K562 (cell line): ENCODE data around the gene SPPL3. TPM values are rescaled to one million over a fixed set of nuclear protein-coding genes. Genes with fewer than 3 reads are reported as not detected.

Experiments
- ATAC-seq: fragments of 200-7000 bp; cut with Tn5 transposase; 3 replicates; pipeline ENCODE4 v1.9.1; 2020; ENCODE audit warnings: moderate library complexity
- BruUV-seq: library from RNA; stranded (reverse); fragments of 400-500 nt; replicated peaks from 2 replicates; lab custom pipeline; 2021; lab: Mats Ljungman, UMichigan
- CTCF ChIA-PET: fragments of 300-600 bp; formaldehyde crosslinking; extraction: SDS; loops from one replicate; lab custom pipeline; 2021; ENCODE audit warnings: low intra/inter-chr PET ratio; lab: Yijun Ruan, JAX
- POLR2A ChIA-PET: fragments of 300-600, 350-650 bp; sonication (Branson Sonifier 250); formaldehyde crosslinking; extraction: SDS; loops from one replicate; lab custom pipeline; 2021; ENCODE audit warnings: antibody characterized with exemption, inconsistent platforms; lab: Yijun Ruan, JAX
- DNase-seq, 4 experiments: peaks; one replicate each; pipeline versions ENCODE4 v3.0.0 to v3.0.0-alpha.2; 2011 to 2018; ENCODE audit warnings: low spot score in 3 of 4, mixed read lengths in 3 of 4; ENCODE audit errors: extremely low read depth in 1 of 4
- FAIRE-seq: peaks from 2 replicates; lab custom pipeline; 2011; peaks lifted over from hg19 to GRCh38; lab: Jason Lieb, UNC
- H2AFZ ChIP-seq: 2 replicates; pipeline ENCODE4 v1.6.0; 2011; ENCODE audit warnings: low read depth, low read length, control low read depth, inconsistent platforms
- H3K27ac ChIP-seq: fragments of 200-600 bp; 3 replicates; pipeline ENCODE4 v1.8.0; 2011; ENCODE audit warnings: low read depth, mild to moderate bottlenecking, control low read depth, inconsistent platforms, low read length, moderate library complexity, mixed read lengths; ENCODE audit errors: extremely low read depth
- H3K27me3 ChIP-seq, 2 experiments: fragments of 300-600 bp in 1 of 2; 2 replicates in 1 of 2; 3 replicates in 1 of 2; pipeline versions ENCODE4 v1.6.0 to v1.8.0; 2011; ENCODE audit warnings: inconsistent platforms in 2 of 2, low read length in 2 of 2, mild to moderate bottlenecking in 1 of 2, mixed read lengths in 1 of 2, moderate library complexity in 1 of 2; ENCODE audit not compliant: control insufficient read depth in 2 of 2, insufficient read depth in 2 of 2
- H3K36me3 ChIP-seq: fragments of 300-600 bp; 3 replicates; pipeline ENCODE4 v1.8.0; 2011; ENCODE audit warnings: mild to moderate bottlenecking, low read length, inconsistent platforms; ENCODE audit not compliant: control insufficient read depth, insufficient read depth
- H3K4me1 ChIP-seq, 2 experiments: fragments of 200-600 bp in 1 of 2; replicated peaks in 1 of 2; 2 replicates in 1 of 2; 3 replicates in 1 of 2; pipeline versions ENCODE4 v1.5.1 to v1.8.0; 2011; ENCODE audit warnings: inconsistent platforms in 2 of 2, low read length in 2 of 2, mild to moderate bottlenecking in 1 of 2, mixed read lengths in 1 of 2, moderate library complexity in 1 of 2; ENCODE audit not compliant: control insufficient read depth in 2 of 2, insufficient read depth in 2 of 2
- H3K4me2 ChIP-seq: 2 replicates; pipeline ENCODE4 v1.6.1; 2011; ENCODE audit warnings: low read length, control low read depth, inconsistent platforms, mixed read lengths; ENCODE audit not compliant: insufficient read depth
- H3K4me3 ChIP-seq: fragments of 200-600 bp; sonication (generic), shearing (Covaris generic); 2 replicates; pipeline ENCODE4 v1.5.1; 2016; ENCODE audit warnings: control low read depth, inconsistent platforms
- H3K79me2 ChIP-seq: fragments of 200-600 bp; 3 replicates; pipeline ENCODE4 v1.8.0; 2011; ENCODE audit warnings: low read length, inconsistent platforms; ENCODE audit not compliant: control insufficient read depth, insufficient read depth
- H3K9ac ChIP-seq, 2 experiments: 2 replicates each; pipeline versions ENCODE4 v1.6.0 to v1.6.1; 2011; ENCODE audit warnings: low read depth in 2 of 2, low read length in 2 of 2, control low read depth in 1 of 2, inconsistent platforms in 1 of 2, mild to moderate bottlenecking in 1 of 2, mixed read lengths in 1 of 2; ENCODE audit not compliant: insufficient read depth in 1 of 2
- H3K9me1 ChIP-seq: one replicate; pipeline ENCODE4 v1.6.0; 2011; ENCODE audit warnings: inconsistent platforms, mild to moderate bottlenecking, low read length, moderate library complexity; ENCODE audit not compliant: control insufficient read depth, insufficient read depth
- H3K9me3 ChIP-seq: replicated peaks from 2 replicates; pipeline ENCODE4 v1.5.1; 2011; ENCODE audit warnings: low read depth, low read length, inconsistent platforms; ENCODE audit not compliant: control insufficient read depth, insufficient read depth
- H4K20me1 ChIP-seq: replicated peaks from 2 replicates; pipeline ENCODE4 v1.6.1; 2011; ENCODE audit warnings: low read length, inconsistent platforms, mixed read lengths; ENCODE audit not compliant: control insufficient read depth, insufficient read depth
- BRF2 ChIP-seq: IDR thresholded peaks from 3 replicates; pipeline ENCODE4 v1.6.1; 2011; ENCODE audit warnings: borderline replicate concordance, mild to moderate bottlenecking; ENCODE audit not compliant: insufficient read length, insufficient read depth
- FOXK1 ChIP-seq: sonication (generic); formaldehyde crosslinking; IDR thresholded peaks from 2 replicates; pipeline ENCODE4 v1.8.0; 2022; ENCODE audit warnings: missing genetic modification reagents, mild to moderate bottlenecking, borderline replicate concordance
- RUNX1 ChIP-seq: sonication (generic); IDR thresholded peaks from 2 replicates; pipeline ENCODE4 v1.6.1; 2016; ENCODE audit warnings: antibody characterized with exemption, low read depth
- SMARCB1 ChIP-seq: IDR thresholded peaks from 2 replicates; pipeline ENCODE4 v1.6.1; 2011; ENCODE audit warnings: improper control_type of control experiment, low read depth; ENCODE audit not compliant: insufficient read length
- SNRNP70 ChIP-seq: fragments of 200-400 bp; formaldehyde crosslinking; optimal IDR thresholded peaks from 2 replicates; pipeline ENCODE3; 2017; ENCODE audit warnings: low read depth, low read length
- SP2 ChIP-seq: IDR thresholded peaks from 2 replicates; pipeline ENCODE4 v1.6.1; 2011; ENCODE audit warnings: mild to moderate bottlenecking, low read depth, low read length, moderate library complexity; ENCODE audit not compliant: poor library complexity, severe bottlenecking; ENCODE audit errors: extremely low read depth
- SREBF1 ChIP-seq: fragments of 150-350 bp; IDR thresholded peaks from 2 replicates; pipeline ENCODE4 v1.6.1; 2014; ENCODE audit warnings: antibody characterized with exemption, low read depth, low read length, borderline replicate concordance
- TFE3 ChIP-seq: fragments of 450-650 bp; formaldehyde crosslinking; IDR thresholded peaks from 2 replicates; pipeline ENCODE4 v1.4.0; 2020; ENCODE audit warnings: mild to moderate bottlenecking, mixed read lengths
- ZNF785 ChIP-seq: fragments of 250-450 bp; sonication (Bioruptor Pico); IDR thresholded peaks from 2 replicates; pipeline ENCODE4 v1.4.0; 2020; ENCODE audit warnings: mild to moderate bottlenecking
- whole genome bisulfite sequencing: fragments of 100-300 bp; shearing (Covaris generic); methylation state at CpG from one replicate; pipeline ENCODE4 v1.1.6; 2016; ENCODE audit warnings: low coverage, mixed read lengths; ENCODE audit not compliant: insufficient coverage; ENCODE audit errors: missing lambda C conversion rate; 5-methylcytosine and 5-hydroxymethylcytosine counted together
- in situ Hi-C: fragments of 300-500 bp; cut with MboI; formaldehyde crosslinking; loops from 4 replicates; pipeline ENCODE4 v1.15.0; 2018; ENCODE audit warnings: inconsistent platforms, mixed read lengths
- intact Hi-C: fragments of 100-400 bp; cut with micrococcal nuclease; formaldehyde crosslinking; loops from 2 replicates; pipeline ENCODE4 v1.14.2; 2022
- polyA plus RNA-seq, 8 experiments: library from polyadenylated mRNA; depleted of rRNA in 4 of 8; stranded (reverse) in 5 of 8; unstranded in 3 of 8; fragments of >200 nt; fragmentation: Nextera tagmentation in 2 of 8; fragmentation: Illumina TruSeq in 1 of 8; extraction: Ambion mirVana in 2 of 8; extraction: Trizol in 1 of 8; gene quantifications; 2 replicates each; pipeline versions ENCODE4 v1.2.1 to v1.2.3, GENCODE V29; 2011 to 2014; ENCODE audit warnings: inconsistent platforms in 1 of 8, missing spikeins in 1 of 8
- total RNA-seq, 7 experiments: library from RNA; depleted of rRNA in 6 of 7; stranded (reverse); fragments of >200 nt in 6 of 7; fragmentation: Illumina TruSeq in 2 of 7; extraction: Trizol in 2 of 7; gene quantifications; 2 replicates each; pipeline versions ENCODE4 v1.2.1 to v1.2.3, GENCODE V29; 2011 to 2021; ENCODE audit warnings: low replicate concordance in 1 of 7
- TF ChIP-seq, protein P1 (sequence below): fragments of 450-650 bp; IDR thresholded peaks from 2 replicates; pipeline ENCODE4 v1.6.1; 2016; ENCODE audit warnings: borderline replicate concordance

SPPL3 gene
- total and polyA plus RNA-seq, 9 of the 15 experiments (the other 6 are each of a cell fraction or from before 2014, with no cell fraction given): 2.9 to 32.1 (median 7.1) TPM

DNA sequence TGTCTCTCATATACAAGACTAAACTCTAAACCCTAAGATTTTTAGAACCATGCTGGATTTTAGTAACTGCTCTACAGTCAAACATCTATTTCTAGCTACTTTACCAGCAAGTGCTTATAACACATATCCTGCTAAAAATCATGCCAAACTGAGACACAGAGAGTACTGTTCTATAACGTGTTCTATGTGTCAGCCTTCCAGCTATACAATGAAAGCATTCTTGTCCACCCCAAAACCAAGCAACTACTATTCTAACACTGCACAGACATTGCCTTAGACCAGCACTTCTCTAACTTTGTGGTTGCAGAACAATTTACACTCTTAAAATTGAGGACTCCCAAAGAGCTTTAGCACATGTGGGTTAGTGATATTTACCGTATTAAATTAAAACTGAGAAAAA, 85.7 kb downstream of the SPPL3 start:
- intact Hi-C loops: no loop called here
- Histone ChIP-seq H2AFZ (no peak overlapping the region), H3K9me1 (no peaks in the 10 kb centered on the region), H3K4me3 (no peak overlapping the region), H3K4me2 (no peak overlapping the region), H3K79me2 (peaks cover 18% of the 10 kb centered on the region), H3K9me3 (no peaks in the 10 kb centered on the region), H4K20me1 (peaks cover 2% of the 10 kb centered on the region; the same call in 1 of the 2 replicates), H3K4me1 (peaks cover 0 to 3% of the 10 kb centered on the region in 2 experiments; a peak in 1 of 5 replicates), H3K27me3 (no peaks in the 10 kb centered on the region), H3K27ac (no peak overlapping the region), H3K9ac (no peak overlapping the region), H3K36me3 (no peaks in the 10 kb centered on the region)
- DNase-seq (no peak), FAIRE-seq (no peak), ATAC-seq (no peak)
- in situ Hi-C loops: no loop called here
- BruUV-seq: no TSS peak
- no peak for TF ChIP-seq BRF2
- no peak for TF ChIP-seq ZNF785
- no peak for TF ChIP-seq TFE3 (CRISPR knock-in tag)
- TF ChIP-seq SP2: no peak
- TF ChIP-seq SNRNP70: no peak
- no peak for TF ChIP-seq RUNX1
- TF ChIP-seq, protein P1, sequence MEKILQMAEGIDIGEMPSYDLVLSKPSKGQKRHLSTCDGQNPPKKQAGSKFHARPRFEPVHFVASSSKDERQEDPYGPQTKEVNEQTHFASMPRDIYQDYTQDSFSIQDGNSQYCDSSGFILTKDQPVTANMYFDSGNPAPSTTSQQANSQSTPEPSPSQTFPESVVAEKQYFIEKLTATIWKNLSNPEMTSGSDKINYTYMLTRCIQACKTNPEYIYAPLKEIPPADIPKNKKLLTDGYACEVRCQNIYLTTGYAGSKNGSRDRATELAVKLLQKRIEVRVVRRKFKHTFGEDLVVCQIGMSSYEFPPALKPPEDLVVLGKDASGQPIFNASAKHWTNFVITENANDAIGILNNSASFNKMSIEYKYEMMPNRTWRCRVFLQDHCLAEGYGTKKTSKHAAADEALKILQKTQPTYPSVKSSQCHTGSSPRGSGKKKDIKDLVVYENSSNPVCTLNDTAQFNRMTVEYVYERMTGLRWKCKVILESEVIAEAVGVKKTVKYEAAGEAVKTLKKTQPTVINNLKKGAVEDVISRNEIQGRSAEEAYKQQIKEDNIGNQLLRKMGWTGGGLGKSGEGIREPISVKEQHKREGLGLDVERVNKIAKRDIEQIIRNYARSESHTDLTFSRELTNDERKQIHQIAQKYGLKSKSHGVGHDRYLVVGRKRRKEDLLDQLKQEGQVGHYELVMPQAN: no peak
- no peak for TF ChIP-seq SREBF1
- TF ChIP-seq FOXK1 (CRISPR knock-in tag): no peak
- no peak for TF ChIP-seq SMARCB1
- CTCF ChIA-PET: no interaction called here
- 65% methylated on average over 2 of the region's 2 CpGs for WGBS
- POLR2A ChIA-PET: interaction anchor here (0.6 to 1.3 kb wide), 2 partner anchors 31 to 526 kb away, joined by 3 read pairs; no protein-coding TSS in a partner anchor
